ENCODE data around the gene SELENBP1.

SELENBP1 gene

DNA sequence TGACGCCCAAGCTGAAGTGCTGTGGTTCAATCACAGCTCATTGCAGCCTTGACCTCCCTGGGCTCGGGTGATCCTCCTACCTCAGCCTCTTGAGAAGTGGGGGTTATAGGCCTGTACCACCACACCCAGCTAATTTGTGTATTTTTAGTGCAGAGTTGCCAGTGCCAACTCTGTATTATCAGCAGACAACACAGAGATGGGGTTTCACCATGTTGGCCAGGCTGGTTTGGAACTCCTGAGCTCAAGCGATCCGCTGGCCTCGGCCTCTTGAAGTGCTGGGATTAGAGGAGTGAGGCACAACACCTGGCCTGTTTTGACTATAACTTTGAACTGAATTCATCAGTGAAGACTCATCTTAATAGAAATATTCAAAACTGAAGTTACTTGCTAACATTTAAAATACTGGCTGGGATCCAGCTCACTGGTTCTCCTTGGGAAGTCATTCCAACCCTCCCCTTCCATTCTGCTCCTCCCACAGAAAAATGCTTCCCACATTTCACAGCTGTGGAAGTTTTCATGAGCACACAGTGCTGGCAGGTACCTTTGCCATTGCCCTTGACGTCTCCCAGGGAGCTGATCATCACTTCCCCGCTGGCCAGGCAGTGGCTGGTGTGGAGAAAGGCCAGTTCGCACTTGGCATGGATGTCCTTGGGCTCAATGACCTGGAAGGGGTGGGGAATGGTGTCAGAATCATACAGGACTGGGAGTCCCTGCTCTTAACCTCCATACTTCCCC lies 4.7 kb downstream of the SELENBP1 start:
- H3K4me1 ChIP-seq (ENCODE audit: control insufficient read depth in 1 of 2, insufficient read depth in 1 of 2, low read depth in 1 of 2, low read length in 1 of 2): no peaks in the 10 kb centered on the region
- no peaks in the 10 kb centered on the region for H3K27me3 ChIP-seq
- H3K4me3 ChIP-seq (ENCODE audit: low read depth in 1 of 2, low read length in 1 of 2): no peak overlapping the region
- H3K27ac ChIP-seq: no peak overlapping the region
- H3K9me3 ChIP-seq: peaks cover 2% of the 10 kb centered on the region
- H3K36me3 ChIP-seq: no peaks in the 10 kb centered on the region
- no peak for TF ChIP-seq CTCF (IDR thresholded peaks at IDR 0.05)

GRCh38 chr1:151364996-151365395 lies 7.5 kb downstream of the SELENBP1 start:
- H3K4me3 ChIP-seq (ENCODE audit: low read depth in 1 of 2, low read length in 1 of 2): no peak overlapping the region
- no peak for TF ChIP-seq CTCF (IDR thresholded peaks at IDR 0.05)
- no peak overlapping the region for H3K27ac ChIP-seq
- H3K4me1 ChIP-seq (ENCODE audit: control insufficient read depth in 1 of 2, insufficient read depth in 1 of 2, low read depth in 1 of 2, low read length in 1 of 2): no peaks in the 10 kb centered on the region
- peaks cover 3% of the 10 kb centered on the region for H3K9me3 ChIP-seq
- H3K27me3 ChIP-seq: no peaks in the 10 kb centered on the region
- no peaks in the 10 kb centered on the region for H3K36me3 ChIP-seq

- peaks cover 3% of the 10 kb centered on the region for H3K9me3 ChIP-seq
- no peaks in the 10 kb centered on the region for H3K36me3 ChIP-seq
- H3K4me1 ChIP-seq (ENCODE audit: control insufficient read depth in 1 of 2, insufficient read depth in 1 of 2, low read depth in 1 of 2, low read length in 1 of 2): no peaks in the 10 kb centered on the region
- H3K27ac ChIP-seq: peak overlapping the region; percentile 38
- no peak for TF ChIP-seq CTCF (IDR thresholded peaks at IDR 0.05)
- no peaks in the 10 kb centered on the region for H3K27me3 ChIP-seq
- no peak overlapping the region for H3K4me3 ChIP-seq (ENCODE audit: low read depth in 1 of 2, low read length in 1 of 2)
These were observed 10.0 kb downstream of the SELENBP1 start for GRCh38 chr1:151362308-151363155.

GRCh38 chr1:151361883-151362282 lies 10.6 kb downstream of the SELENBP1 start:
- Histone ChIP-seq H3K36me3 (no peaks in the 10 kb centered on the region), H3K27me3 (no peaks in the 10 kb centered on the region), H3K27ac (peak overlapping the region; percentile 38), H3K9me3 (peaks cover 3% of the 10 kb centered on the region), H3K4me3 (ENCODE audit: low read depth in 1 of 2, low read length in 1 of 2) (no peak overlapping the region), H3K4me1 (ENCODE audit: control insufficient read depth in 1 of 2, insufficient read depth in 1 of 2, low read depth in 1 of 2, low read length in 1 of 2) (no peaks in the 10 kb centered on the region)
- TF ChIP-seq CTCF (IDR thresholded peaks at IDR 0.05): no peak

DNA sequence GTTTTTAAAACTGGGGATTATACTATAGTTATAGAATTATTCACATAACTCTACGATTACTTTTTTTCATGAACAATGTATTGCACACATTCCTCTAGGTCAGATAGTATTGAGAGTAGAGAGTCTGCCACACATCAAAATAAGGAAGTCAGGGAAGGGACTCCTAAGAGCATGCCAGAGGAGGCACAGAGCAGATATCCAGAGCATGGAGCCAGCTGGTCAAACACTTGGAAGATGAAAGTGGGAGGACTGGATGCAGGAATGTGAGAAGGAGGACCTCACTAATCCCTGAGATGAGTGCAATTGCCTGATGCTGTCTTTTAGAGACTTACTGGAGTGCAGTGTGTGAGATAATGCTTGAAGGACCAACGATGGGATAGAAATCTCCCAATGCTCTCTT lies 15.8 kb downstream of the SELENBP1 start:
- Histone ChIP-seq H3K9me3 (no peaks in the 10 kb centered on the region), H3K27me3 (no peaks in the 10 kb centered on the region), H3K36me3 (no peaks in the 10 kb centered on the region), H3K27ac (no peak overlapping the region), H3K4me3 (ENCODE audit: low read depth in 1 of 2, low read length in 1 of 2) (no peak overlapping the region), H3K4me1 (ENCODE audit: control insufficient read depth in 1 of 2, insufficient read depth in 1 of 2, low read depth in 1 of 2, low read length in 1 of 2) (no peaks in the 10 kb centered on the region)
- TF ChIP-seq CTCF (IDR thresholded peaks at IDR 0.05): no peak
